ENCODE data around the gene IQSEC1. TPM values are rescaled to one million over a fixed set of nuclear protein-coding genes. Genes with fewer than 3 reads are reported as not detected.

Gene IQSEC1
- total RNA-seq, result 37.2 to 43.3 TPM (median 38.2 TPM) in 3 replicates
- long read RNA-seq, partial matches to known transcripts, result 4 of 23 reads
- long read RNA-seq, other reads (novel, unspliced or antisense), result 19 of 23 reads

DNA sequence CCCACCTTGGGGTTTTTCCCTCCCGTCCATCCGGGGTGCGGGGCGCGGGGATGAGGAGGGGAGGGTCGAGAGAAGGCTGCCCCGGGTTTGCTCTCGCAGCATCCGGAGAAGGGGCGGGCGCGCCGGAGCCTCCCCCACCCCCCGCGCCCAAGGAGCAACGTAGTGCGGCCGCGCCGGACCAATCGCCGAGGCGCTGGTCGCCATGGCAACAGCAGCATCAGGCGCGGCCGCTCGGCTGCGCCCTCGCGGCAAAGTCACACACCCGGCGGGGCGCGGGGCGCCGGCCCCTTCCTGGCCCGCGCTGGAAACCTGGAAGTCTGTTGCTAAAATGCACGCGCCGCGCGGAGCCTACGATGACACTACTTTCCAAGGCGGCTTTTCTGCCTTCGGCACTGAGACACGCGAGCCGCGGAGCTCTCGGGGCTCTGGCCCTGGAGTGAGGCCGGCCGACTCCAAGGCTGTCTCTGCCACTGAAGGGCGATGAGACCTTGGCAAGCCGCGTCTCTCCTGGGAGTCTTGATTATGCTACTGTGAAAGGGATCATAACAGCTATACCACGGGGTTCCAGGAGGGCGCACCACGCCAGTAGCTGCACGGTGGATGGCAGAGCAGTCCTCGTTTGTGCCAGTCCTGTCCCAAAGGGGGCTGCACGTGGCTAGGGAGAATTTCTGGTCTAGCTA lies at the start of gene IQSEC1:
Gene IQSEC1 (minus strand): TSS at position 104 of the 680 bp plus-strand sequence. CDS start 415 bp downstream, outside the sequence.
- peak within 1 kb of the TSS; percentile 61 for H3K4me3 Mint-ChIP-seq (ENCODE audit: unreplicated experiment)

GRCh38 chr3:13122081-13123012 lies 49.1 kb upstream of the IQSEC1 start:
- Mint-ChIP-seq H3K4me1 (ENCODE audit: low read depth) (no peaks in the 10 kb centered on the region), H3K9me3 (ENCODE audit: low read depth) (no peaks in the 10 kb centered on the region)
- TF ChIP-seq, protein P1, sequence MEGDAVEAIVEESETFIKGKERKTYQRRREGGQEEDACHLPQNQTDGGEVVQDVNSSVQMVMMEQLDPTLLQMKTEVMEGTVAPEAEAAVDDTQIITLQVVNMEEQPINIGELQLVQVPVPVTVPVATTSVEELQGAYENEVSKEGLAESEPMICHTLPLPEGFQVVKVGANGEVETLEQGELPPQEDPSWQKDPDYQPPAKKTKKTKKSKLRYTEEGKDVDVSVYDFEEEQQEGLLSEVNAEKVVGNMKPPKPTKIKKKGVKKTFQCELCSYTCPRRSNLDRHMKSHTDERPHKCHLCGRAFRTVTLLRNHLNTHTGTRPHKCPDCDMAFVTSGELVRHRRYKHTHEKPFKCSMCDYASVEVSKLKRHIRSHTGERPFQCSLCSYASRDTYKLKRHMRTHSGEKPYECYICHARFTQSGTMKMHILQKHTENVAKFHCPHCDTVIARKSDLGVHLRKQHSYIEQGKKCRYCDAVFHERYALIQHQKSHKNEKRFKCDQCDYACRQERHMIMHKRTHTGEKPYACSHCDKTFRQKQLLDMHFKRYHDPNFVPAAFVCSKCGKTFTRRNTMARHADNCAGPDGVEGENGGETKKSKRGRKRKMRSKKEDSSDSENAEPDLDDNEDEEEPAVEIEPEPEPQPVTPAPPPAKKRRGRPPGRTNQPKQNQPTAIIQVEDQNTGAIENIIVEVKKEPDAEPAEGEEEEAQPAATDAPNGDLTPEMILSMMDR (IDR thresholded peaks at IDR 0.05), result no peak

More for the DNA sequence above, at the start of gene IQSEC1:
- Mint-ChIP-seq H3K27ac (ENCODE audit: unreplicated experiment) (no peak within 1 kb of the TSS), H3K27me3 (ENCODE audit: low read depth) (peaks cover 36% of the 10 kb centered on the region), H3K4me1 (ENCODE audit: low read depth) (peaks cover 17% of the 10 kb centered on the region), H3K36me3 (ENCODE audit: low read depth) (no peaks in the 10 kb centered on the region), H3K9me3 (ENCODE audit: low read depth) (no peaks in the 10 kb centered on the region)
- TF ChIP-seq, protein P1 (IDR thresholded peaks at IDR 0.05), result peak; percentile 18
- DNase-seq (ENCODE audit: low spot score), result no peak

DNA sequence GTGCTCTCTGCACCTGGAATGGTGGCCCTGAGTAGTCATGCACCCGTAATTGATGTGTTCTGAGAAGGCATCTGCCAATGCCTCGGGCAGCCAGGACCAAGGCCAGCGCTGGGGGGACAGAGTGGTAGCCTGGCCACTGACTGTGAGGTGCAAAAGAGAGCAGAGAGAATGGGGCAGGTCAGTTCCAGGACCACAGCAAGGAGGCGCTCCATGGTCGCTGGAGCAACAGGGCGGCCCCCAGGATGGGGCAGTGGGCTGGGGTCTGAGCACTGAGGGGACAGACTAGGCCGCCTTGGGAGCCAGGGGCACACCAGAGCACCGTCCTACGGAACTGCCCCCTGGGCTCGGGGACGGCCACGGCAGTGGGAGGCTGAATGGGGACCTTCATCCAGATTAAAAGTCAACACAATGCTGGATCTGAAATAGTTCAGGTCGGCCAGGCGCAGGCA lies 48.3 kb upstream of the IQSEC1 start:
- Mint-ChIP-seq H3K27ac (ENCODE audit: unreplicated experiment) (no peak overlapping the region), H3K27me3 (ENCODE audit: low read depth) (peaks cover 54% of the 10 kb centered on the region), H3K4me1 (ENCODE audit: low read depth) (no peaks in the 10 kb centered on the region), H3K36me3 (ENCODE audit: low read depth) (no peaks in the 10 kb centered on the region), H3K4me3 (ENCODE audit: unreplicated experiment) (no peak overlapping the region), H3K9me3 (ENCODE audit: low read depth) (no peaks in the 10 kb centered on the region)
- peak; percentile 81 for DNase-seq (ENCODE audit: low spot score)
- TF ChIP-seq, protein P1 (IDR thresholded peaks at IDR 0.05), result no peak

More at GRCh38 chr3:13122081-13123012, 49.1 kb upstream of the IQSEC1 start:
- H3K27ac Mint-ChIP-seq (ENCODE audit: unreplicated experiment), result no peak overlapping the region
- peak; percentile 72 for DNase-seq (ENCODE audit: low spot score)
- H3K4me3 Mint-ChIP-seq (ENCODE audit: unreplicated experiment), result no peak overlapping the region
- H3K27me3 Mint-ChIP-seq (ENCODE audit: low read depth), result peaks cover 48% of the 10 kb centered on the region
- H3K36me3 Mint-ChIP-seq (ENCODE audit: low read depth), result no peaks in the 10 kb centered on the region

GRCh38 chr3:13120928-13121552 lies 47.8 kb upstream of the IQSEC1 start:
- no peaks in the 10 kb centered on the region for H3K36me3 Mint-ChIP-seq (ENCODE audit: low read depth)
- H3K4me3 Mint-ChIP-seq (ENCODE audit: unreplicated experiment), result no peak overlapping the region
- no peak overlapping the region for H3K27ac Mint-ChIP-seq (ENCODE audit: unreplicated experiment)
- no peaks in the 10 kb centered on the region for H3K9me3 Mint-ChIP-seq (ENCODE audit: low read depth)
- H3K4me1 Mint-ChIP-seq (ENCODE audit: low read depth), result no peaks in the 10 kb centered on the region
- H3K27me3 Mint-ChIP-seq (ENCODE audit: low read depth), result peaks cover 54% of the 10 kb centered on the region
- peak; percentile 87 for DNase-seq (ENCODE audit: low spot score)
- TF ChIP-seq, protein P1 (IDR thresholded peaks at IDR 0.05), result no peak
